COLO668 (cell line): Measurements from ENCODE around the gene TMF1.
A peak's percentile ranks its signal among the peaks of the same experiment; 100 is the strongest.

ENCODE experiments used
- DNase-seq: peaks from one replicate; lab custom pipeline; 2025; ENCODE audit not compliant: unreplicated experiment; lab: John Stamatoyannopoulos, UW

Gene TMF1

DNA sequence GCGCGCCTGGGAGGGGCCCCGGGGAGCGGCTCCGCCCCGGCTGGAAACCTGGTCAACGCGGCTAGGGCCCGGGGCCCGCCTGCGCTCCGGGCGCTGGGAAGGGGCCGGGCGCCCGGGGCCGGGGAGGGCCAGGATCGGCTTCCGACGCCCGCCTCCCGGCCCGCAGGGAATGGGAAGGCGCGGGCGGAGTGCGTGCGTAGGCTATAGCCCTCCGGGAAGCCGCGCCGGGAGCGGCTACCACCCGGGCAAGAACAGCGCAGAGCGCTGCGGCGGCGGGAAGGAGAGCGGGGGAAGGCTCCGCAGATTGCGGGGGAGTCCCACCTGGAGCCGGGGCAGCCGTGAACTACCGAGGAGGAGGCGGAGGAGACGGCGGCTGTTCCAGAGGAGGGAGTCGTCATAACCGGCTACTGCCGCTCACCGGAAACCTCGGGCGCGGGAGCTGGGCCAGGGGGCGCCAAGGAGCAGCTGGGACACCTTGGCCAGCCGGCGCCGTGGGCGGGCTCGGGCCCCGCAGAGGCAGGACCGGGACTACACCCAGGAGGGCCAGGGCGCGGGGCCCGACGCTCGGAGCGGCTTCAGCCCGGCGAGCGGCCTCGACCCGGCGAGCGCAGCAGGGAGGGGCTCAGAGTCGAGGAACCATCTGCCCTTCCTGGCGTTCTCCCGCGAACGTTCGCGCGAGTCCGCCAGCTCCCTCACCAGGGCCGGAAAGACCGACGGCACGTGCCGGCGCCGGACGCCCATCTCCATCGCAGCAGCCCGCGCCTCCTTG lies 38.7 kb downstream of the TMF1 start, which contains the start of gene EOGT:
TSS of gene EOGT (minus strand) at position 432 of the 769 bp plus-strand sequence. CDS start 3,838 bp downstream, outside the sequence.
- DNase-seq, result peak; percentile 77

GRCh38 chr3:69012800-69013252 lies 39.3 kb downstream of the TMF1 start:
- DNase-seq, result no peak

DNA sequence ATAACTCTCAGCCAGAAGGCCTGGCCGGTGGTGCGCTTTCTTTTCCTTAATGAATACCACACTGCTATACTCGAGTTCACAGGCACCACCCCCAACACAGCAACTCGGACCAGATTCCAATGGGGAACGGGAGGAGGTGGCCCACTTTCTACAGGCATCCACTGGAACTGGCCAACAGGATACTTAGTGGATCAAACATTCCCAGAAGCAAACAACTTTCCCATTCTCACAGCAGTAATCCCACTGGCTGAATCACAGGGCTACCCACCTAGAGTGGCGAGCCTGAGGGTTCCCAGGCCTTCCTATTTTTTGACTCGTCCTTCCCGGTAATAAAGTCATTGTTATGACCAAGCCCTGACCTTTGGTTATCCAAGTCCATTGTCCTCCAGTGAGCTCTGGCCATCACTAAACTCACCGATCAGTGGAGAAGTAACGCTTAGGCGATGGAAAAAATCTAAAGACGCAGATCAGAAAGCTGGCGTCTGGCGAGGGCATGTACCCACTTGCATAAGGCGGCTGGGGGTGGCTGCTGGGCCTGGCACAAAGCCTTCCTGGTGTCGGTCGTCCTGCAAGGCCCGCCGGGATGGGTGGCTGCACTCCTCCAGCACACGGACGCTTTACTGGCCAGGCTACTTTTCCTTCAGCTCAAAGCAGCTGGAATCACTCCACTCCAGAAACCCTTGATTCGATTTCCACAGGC lies 39.9 kb downstream of the TMF1 start:
- no peak for DNase-seq

DNA sequence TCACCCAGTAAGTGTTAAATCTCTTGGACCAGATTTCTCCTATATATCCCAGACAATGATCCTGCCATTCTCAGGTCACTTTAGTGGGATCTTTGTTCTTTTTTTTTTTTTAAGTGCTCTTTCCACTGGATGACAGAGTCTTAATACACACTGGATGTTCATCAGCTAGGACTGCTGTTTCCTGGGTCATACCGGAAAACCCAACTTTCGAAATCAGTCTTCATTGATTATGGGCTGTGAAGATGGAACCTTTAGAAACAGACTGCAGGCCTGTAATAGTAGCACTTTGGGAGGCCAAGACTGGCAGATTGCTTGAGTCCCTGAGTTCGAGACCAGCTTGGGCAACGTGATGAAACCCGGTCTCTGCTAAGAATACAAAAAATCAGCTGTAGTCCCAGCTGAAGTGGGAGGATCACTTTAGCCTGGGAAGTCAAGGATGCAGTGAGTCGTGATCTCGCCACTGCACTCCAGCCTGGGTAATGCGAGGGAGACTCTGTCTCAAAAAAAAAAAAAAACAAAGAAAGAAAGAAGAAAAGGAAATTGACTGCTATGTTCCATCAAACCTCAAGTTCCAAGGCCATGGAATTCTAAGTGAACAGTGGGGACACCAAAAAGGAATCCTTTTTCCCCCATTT lies 40.9 kb downstream of the TMF1 start:
- DNase-seq, result no peak

DNA sequence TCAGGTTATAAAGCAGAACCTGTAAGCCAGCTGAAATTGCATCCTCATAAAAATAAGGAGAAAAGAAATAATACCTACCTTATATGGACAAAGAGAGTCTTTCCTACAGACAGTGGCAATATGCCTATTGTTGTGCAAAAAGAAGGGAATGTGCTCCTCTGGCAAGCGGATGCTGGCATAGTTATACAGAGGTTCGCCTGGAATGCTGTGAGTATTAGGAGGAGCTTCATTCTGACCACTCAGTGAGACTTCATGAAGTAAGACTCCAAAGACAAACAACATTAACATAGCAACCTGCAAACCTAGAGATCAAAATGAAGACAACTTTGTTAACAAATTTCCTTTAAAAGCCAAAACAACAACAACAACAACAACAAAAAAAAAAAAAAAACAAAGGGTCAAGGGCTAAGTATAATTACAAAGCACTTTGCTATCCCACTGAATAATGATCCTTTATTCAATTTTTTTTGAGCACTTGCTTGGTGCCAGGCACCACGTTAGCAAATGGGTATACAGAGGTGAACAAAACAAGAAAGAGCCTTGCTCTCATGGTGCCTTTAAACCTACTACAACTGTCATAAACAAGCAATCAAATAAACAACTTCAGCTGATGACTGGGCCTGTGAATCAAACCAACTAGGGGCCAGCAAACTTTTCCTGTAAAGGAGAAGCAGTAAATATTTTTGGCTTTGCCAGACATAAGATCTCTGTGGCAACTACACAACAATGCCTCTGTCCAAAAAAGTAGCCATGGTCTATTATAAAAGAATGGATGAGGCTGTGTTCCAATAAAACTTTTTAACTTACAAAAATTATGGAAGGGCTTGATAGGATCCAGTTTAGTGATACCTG lies 42.3 kb downstream of the TMF1 start:
- DNase-seq, result no peak

DNA sequence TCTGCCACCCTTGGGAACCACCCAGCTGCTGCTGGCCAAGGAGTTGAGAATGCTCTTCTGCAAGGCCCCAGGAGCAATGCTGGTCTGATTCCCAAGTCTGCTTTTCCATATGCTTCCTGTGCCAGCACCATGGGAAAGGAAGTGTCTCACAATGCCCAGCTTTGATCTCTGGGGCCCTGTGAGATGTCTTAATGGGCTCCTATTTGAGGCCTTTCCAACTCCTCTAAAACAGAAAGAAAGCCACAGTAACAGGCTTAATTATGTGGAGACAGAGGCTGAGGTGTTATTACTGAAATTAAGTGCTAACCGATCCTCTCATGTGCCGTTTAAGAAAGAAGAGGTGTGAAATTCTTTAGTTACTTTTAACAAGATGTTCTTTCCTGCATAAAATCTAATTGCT lies 43.2 kb downstream of the TMF1 start:
- DNase-seq, result no peak

DNA sequence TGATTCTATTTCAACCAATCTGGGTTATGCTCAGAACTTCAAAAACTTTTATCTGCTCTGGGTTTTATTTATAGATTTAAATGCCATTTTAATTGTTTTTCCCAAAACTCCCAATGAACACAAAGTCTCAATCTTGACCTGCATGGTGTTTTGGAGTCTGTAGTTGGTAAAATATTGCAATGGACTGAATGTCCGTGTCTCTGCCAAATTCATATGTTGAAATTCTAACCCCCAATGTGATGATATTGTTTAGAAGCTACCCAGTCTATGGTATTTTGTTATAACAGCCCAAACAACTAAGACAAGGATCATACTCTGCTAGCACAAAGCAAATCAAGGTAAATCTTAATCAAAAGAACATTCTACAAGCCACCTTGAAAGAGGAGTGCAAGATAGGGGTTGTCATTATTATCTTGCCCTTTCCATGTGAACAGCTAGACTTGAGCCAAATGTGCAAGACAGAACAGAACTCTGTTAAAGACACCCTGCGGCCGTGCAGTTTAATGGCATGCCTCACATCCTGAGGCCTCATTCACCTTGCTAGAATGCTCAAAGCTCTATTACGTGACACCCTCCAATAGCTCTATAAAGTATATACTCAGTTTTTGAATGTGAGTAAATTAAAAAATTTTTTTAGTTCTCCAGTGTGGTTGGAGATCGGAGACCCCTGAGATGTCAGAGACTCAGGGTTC lies 46.2 kb downstream of the TMF1 start:
- DNase-seq, result no peak

DNA sequence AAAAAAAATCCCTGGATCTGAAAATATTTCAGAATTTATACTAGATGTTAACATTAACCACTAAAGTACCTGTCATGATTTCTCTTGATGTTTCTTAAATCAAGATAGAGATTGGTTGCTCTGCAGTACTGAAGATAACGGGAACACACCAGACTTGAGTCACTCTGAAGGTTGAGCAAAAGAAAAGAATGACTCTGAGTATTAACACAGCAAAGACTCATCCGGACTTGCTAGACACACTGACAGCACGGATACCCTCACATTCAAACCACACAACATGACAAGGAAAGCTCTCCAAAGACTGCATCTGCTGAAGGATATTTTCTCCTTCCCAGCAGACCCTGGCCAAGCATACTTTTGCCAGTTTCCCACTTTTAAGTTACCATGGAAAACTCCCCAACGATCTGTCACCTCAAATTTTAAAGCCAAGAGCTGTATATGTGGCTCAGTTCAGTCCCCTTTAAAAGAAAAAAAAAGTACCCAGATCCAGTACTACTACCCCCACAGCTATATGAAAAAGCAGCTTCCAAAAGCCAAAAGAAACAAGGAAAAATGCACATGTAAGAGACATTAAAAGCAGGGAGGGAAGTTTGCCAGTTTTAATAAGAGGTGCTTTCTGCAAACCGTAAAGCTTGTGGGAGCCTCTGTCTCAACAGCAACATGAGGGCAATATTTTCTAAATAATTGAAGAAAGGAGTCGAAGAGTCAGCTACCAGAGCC lies 46.9 kb downstream of the TMF1 start:
- DNase-seq, result no peak

DNA sequence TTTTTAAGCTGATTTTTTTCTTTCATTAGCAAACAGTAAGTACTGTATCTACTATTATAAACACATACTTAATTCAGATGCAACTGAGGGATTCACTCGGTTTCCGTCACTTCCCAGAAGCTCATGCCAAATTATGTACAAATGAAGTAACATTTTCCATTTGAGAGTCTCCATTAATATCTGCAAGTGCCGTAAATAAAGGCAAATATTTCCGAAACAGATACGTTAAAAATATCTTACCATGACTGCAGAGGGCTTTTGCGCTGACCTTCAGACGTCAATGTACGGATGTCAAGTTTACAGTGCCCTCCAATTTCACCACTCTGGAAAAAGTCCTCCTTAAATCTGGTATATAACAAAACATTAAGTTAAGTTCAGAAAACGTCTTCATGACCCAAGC lies 48.0 kb downstream of the TMF1 start:
- no peak for DNase-seq

DNA sequence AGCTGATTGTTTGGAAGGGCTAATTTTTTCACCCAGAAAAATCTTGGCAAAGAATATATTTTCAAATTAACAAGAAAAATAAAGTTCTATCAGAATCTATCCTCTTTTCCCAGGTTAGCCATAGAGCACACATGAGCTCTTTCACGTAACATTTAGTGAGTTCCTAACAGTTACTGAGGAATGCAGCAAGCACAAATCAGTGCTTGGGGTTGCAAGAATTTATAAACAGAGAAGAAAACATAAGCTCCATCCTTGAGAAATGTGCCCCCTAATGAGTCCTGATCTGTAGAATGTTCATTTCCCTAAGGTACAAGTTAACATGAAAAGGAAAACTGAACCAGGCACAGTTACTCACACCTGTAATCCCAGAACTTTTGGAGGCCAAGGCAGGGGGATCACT lies 52.5 kb downstream of the TMF1 start:
- no peak for DNase-seq

DNA sequence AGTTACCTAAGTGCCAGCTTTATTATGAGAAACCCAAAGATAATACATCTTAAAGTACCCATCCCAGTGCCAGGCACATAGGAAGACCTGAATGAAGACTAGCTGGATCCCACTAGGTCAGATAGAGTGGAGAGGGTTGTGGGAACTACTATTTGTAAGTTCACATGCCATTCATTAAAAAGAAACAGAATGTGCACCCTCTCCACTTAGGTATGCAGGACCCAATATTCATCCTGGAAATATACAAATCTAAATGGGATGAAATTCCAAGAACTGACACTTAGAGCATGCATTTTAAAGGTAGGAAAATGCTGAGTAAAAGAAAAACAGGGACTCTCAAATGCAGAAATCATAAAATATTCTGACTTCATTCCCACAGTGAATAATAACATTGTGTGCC lies 53.0 kb downstream of the TMF1 start:
- no peak for DNase-seq

- DNase-seq, result no peak
Observed at GRCh38 chr3:68997887-68998286, 54.2 kb downstream of the TMF1 start.

DNA sequence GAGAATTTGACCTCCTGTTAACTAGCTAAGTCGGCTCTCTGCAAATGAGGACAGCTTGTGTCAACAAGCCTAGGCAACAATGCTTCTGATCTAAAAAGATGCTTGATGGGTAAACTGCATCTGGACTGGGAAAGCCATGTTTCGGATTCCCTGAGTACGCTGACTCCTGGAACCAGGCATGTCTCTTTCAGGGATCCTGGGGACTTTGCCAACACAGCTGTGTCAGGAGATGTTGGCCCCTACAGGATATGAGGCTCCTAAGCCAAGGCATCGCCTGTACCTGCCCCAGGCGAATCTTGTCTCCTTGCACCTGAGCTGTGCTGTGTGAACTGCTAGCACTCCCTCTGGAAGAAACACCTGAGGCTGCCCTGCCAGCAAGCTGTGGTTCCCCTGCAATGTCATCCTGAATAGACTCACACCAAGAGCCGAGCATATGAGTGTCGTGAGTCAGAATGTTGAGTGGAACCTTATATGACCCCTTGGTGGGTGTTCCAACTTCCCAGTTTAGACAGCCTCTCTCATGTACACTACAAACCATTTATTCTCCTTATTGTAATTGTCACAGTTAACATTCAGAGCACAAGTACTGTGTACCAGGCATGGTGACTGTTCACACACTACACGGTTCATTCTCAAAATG lies 55.7 kb downstream of the TMF1 start:
- DNase-seq, result no peak

DNA sequence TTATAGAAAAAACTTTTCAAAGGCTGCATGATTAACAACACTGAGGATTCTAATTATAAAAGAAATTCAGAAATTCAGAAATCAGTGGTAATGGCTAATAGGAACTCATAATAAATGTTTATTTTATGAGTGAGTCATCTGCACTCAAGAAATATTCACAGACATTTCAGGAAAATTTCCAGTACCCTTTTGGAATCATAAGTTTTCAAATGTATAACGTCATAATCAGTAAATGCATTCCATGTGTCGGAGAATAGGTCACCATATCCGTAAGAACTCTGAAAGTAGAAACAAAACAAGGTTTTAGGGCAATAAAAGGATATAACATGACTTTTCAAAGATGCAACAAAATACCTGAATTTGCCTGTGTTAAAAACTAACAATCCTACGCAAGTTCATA lies 63.4 kb downstream of the TMF1 start:
- no peak for DNase-seq

GRCh38 chr3:68987322-68987721 lies 64.8 kb downstream of the TMF1 start:
- DNase-seq, result no peak

GRCh38 chr3:68986496-68987208 lies 65.5 kb downstream of the TMF1 start:
- no peak for DNase-seq

- DNase-seq, result no peak
Observed at GRCh38 chr3:68985146-68985790, 66.9 kb downstream of the TMF1 start.

DNA sequence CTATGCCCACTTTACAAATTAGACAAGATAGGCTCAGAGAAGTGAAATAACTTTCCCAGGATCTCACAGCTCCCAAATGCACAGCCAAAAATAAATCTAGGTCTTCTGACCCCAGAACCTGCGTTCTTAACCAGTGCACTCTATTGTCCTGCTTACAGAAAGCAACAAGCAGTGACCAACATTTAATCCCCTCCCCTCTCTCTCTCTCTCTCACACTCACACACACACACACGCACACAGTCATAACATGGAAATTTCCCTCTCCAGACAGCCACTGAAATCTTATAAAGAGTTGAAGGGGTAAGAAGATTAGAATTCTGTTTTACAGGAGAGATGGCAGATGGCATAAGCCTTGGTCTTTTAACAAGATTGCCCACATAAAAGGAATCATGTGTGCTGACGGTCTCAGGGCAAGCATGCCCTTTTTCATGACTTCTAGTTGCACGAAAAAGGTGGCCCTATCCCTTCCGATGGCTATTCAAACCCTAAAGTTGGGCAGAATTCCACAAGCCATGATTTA lies 68.1 kb downstream of the TMF1 start:
- DNase-seq, result no peak
